Neural progenitor cell (in vitro differentiated cells): ENCODE data around the gene SESN2. TPM values are rescaled to one million over a fixed set of nuclear protein-coding genes. Genes with fewer than 3 reads are reported as not detected.
A peak's percentile ranks its signal among the peaks of the same experiment; 100 is the strongest.

Experiments used
- DNase-seq: peaks from one replicate; pipeline ENCODE4 v3.0.0-alpha.2; 2016; ENCODE audit warnings: low spot score
- H2AFZ ChIP-seq: fragments of 200-600 bp; sonication (generic); replicated peaks from 2 replicates; pipeline ENCODE4 v1.6.1; 2016; ENCODE audit warnings: antibody characterized with exemption
- H3F3A ChIP-seq: fragments of 200-600 bp; sonication (generic); 2 replicates; pipeline ENCODE4 v1.6.1; 2016; ENCODE audit warnings: antibody characterized with exemption, low read depth
- H3K27ac ChIP-seq: fragments of 200-600 bp; sonication (generic); 2 replicates; pipeline ENCODE4 v1.5.1; 2016; ENCODE audit warnings: mild to moderate bottlenecking
- H3K27me3 ChIP-seq: fragments of 200-600 bp; sonication (generic); 2 replicates; pipeline ENCODE4 v1.6.1; 2016; ENCODE audit warnings: mild to moderate bottlenecking, moderate library complexity
- H3K36me3 ChIP-seq: fragments of 200-600 bp; sonication (generic); 2 replicates; pipeline ENCODE4 v1.5.1; 2016
- H3K4me1 ChIP-seq: fragments of 200-600 bp; sonication (generic); 2 replicates; pipeline ENCODE4 v1.6.1; 2016; ENCODE audit warnings: mixed run types
- H3K4me2 ChIP-seq: fragments of 200-600 bp; sonication (generic); 2 replicates; pipeline ENCODE4 v1.6.1; 2016
- H3K4me3 ChIP-seq: fragments of 200-600 bp; sonication (generic); 2 replicates; pipeline ENCODE4 v1.5.1; 2016
- H3K79me2 ChIP-seq: fragments of 200-600 bp; sonication (generic); 2 replicates; pipeline ENCODE4 v1.6.1; 2016; ENCODE audit warnings: low read depth
- H3K9ac ChIP-seq: fragments of 200-600 bp; sonication (generic); 2 replicates; pipeline ENCODE4 v1.6.1; 2016
- H3K9me3 ChIP-seq: fragments of 200-600 bp; sonication (generic); 2 replicates; pipeline ENCODE4 v1.5.1; 2016; ENCODE audit warnings: low read depth
- H4K20me1 ChIP-seq: fragments of 200-600 bp; sonication (generic); 2 replicates; pipeline ENCODE4 v1.6.1; 2016; ENCODE audit warnings: low read depth
- H3K27ac Mint-ChIP-seq: 3 replicates; pipeline ENCODE4 v1.8.0; 2021; ENCODE audit warnings: mixed read lengths
- H3K27me3 Mint-ChIP-seq: 2 replicates; pipeline ENCODE4 v1.8.0; 2022; ENCODE audit warnings: low read depth, mild to moderate bottlenecking, inconsistent platforms, moderate library complexity, mixed read lengths; ENCODE audit not compliant: insufficient read depth
- H3K36me3 Mint-ChIP-seq: 3 replicates; pipeline ENCODE4 v1.8.0; 2021; ENCODE audit warnings: mixed read lengths
- H3K4me1 Mint-ChIP-seq: 3 replicates; pipeline ENCODE4 v1.8.0; 2021; ENCODE audit warnings: mixed read lengths
- H3K4me3 Mint-ChIP-seq: 3 replicates; pipeline ENCODE4 v1.8.0; 2021; ENCODE audit warnings: mild to moderate bottlenecking, moderate library complexity, mixed read lengths
- H3K9me3 Mint-ChIP-seq: 3 replicates; pipeline ENCODE4 v1.8.0; 2020; ENCODE audit warnings: mixed read lengths
- CTCF ChIP-seq: fragments of 200-600 bp; sonication (generic); IDR thresholded peaks from 2 replicates; pipeline ENCODE4 v1.5.1; 2017; ENCODE audit warnings: antibody characterized with exemption, mild to moderate bottlenecking
- EZH2 ChIP-seq: fragments of 200-600 bp; sonication (generic); IDR thresholded peaks from 2 replicates; pipeline ENCODE4 v1.6.1; 2017; ENCODE audit warnings: antibody characterized with exemption, mild to moderate bottlenecking, moderate library complexity
- EZH2phosphoT487 ChIP-seq: fragments of 200-600 bp; sonication (generic); IDR thresholded peaks from 2 replicates; pipeline ENCODE4 v1.6.1; 2017; ENCODE audit warnings: antibody characterized with exemption
- total RNA-seq: library from RNA; depleted of rRNA; stranded (reverse); fragments of >200 nt; gene quantifications from 2 replicates; pipeline ENCODE4 v1.2.3, GENCODE V29; 2015; ENCODE audit warnings: low replicate concordance

Gene SESN2
- total RNA-seq, 1 donor from 2014 or later, result 7.6 TPM

DNA sequence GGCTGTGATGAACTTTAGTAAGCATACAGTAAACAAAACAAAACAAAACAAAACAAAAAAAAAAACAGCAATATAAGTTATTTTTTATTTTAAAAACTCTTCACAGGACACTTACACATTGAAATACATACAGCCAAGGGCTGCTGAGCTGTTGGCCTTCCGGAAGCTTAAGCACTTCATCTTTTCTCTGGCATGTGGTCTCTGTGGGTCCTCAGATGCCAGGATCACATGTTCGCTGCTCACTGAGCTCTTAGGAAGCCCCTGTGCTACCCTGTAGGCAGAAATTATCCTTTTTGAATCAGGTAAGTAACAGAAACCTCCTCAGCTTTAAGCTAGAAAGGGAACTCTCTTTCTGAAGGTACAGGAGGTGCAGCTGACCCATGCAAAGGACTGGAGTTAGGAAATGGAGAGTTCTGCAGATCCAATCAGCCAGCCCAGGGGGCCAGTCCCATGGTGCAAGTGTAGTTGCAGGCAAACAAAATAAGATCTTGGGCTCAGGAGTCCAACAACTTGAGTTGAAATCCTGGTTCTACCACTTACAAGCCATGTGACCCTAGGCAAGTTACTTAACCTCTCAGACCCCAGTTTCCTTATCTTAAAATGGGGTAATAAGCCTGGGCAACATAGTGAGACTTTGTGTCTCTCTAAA is 47.1 kb downstream of the SESN2 start:
- Histone ChIP-seq H3K9ac (no peak overlapping the region), H3K4me2 (no peak overlapping the region), H4K20me1 (no peaks in the 10 kb centered on the region), H3K27me3 (no peaks in the 10 kb centered on the region), H3K4me1 (no peaks in the 10 kb centered on the region), H3K4me3 (no peak overlapping the region), H3K9me3 (no peaks in the 10 kb centered on the region), H3K79me2 (no peaks in the 10 kb centered on the region), H3K36me3 (no peaks in the 10 kb centered on the region), H2AFZ (peak overlapping the region; percentile 89), H3K27ac (no peak overlapping the region), H3F3A (no peaks in the 10 kb centered on the region)
- Mint-ChIP-seq H3K4me1 (no peaks in the 10 kb centered on the region), H3K27me3 (peaks cover 2% of the 10 kb centered on the region), H3K36me3 (no peaks in the 10 kb centered on the region), H3K9me3 (no peaks in the 10 kb centered on the region), H3K4me3 (no peak overlapping the region), H3K27ac (no peak overlapping the region)
- no peak for DNase-seq
- TF ChIP-seq EZH2 (no peak), CTCF (no peak), EZH2phosphoT487 (no peak)

GRCh38 chr1:28308750-28309149 is 49.4 kb downstream of the SESN2 start:
- no peaks in the 10 kb centered on the region for H3K9me3 ChIP-seq
- H3K27me3 ChIP-seq, result no peaks in the 10 kb centered on the region
- H3K36me3 Mint-ChIP-seq, result no peaks in the 10 kb centered on the region
- no peak overlapping the region for H3K4me2 ChIP-seq
- no peak for TF ChIP-seq EZH2
- no peak for TF ChIP-seq EZH2phosphoT487
- TF ChIP-seq CTCF, result no peak
- H4K20me1 ChIP-seq, result no peaks in the 10 kb centered on the region
- no peaks in the 10 kb centered on the region for H3K4me1 Mint-ChIP-seq
- DNase-seq, result no peak
- no peaks in the 10 kb centered on the region for H3F3A ChIP-seq
- no peak overlapping the region for H2AFZ ChIP-seq
- H3K9ac ChIP-seq, result no peak overlapping the region
- H3K79me2 ChIP-seq, result no peaks in the 10 kb centered on the region
- no peak overlapping the region for H3K4me3 ChIP-seq
- no peaks in the 10 kb centered on the region for H3K9me3 Mint-ChIP-seq
- H3K36me3 ChIP-seq, result no peaks in the 10 kb centered on the region
- no peak overlapping the region for H3K27ac Mint-ChIP-seq
- H3K27me3 Mint-ChIP-seq, result peaks cover 2% of the 10 kb centered on the region
- no peaks in the 10 kb centered on the region for H3K4me1 ChIP-seq
- no peak overlapping the region for H3K27ac ChIP-seq
- no peak overlapping the region for H3K4me3 Mint-ChIP-seq

GRCh38 chr1:28309702-28310101 is 50.4 kb downstream of the SESN2 start:
- Mint-ChIP-seq H3K4me3 (no peak overlapping the region), H3K27me3 (peaks cover 2% of the 10 kb centered on the region), H3K4me1 (no peaks in the 10 kb centered on the region), H3K9me3 (no peaks in the 10 kb centered on the region), H3K27ac (no peak overlapping the region), H3K36me3 (no peaks in the 10 kb centered on the region)
- Histone ChIP-seq H3K36me3 (no peaks in the 10 kb centered on the region), H3K4me3 (no peak overlapping the region), H2AFZ (no peak overlapping the region), H3K9me3 (no peaks in the 10 kb centered on the region), H3K4me1 (no peaks in the 10 kb centered on the region), H3K4me2 (no peak overlapping the region), H3F3A (no peaks in the 10 kb centered on the region), H3K27me3 (no peaks in the 10 kb centered on the region), H3K79me2 (no peaks in the 10 kb centered on the region), H3K9ac (no peak overlapping the region), H3K27ac (no peak overlapping the region), H4K20me1 (no peaks in the 10 kb centered on the region)
- no peak for TF ChIP-seq EZH2phosphoT487
- TF ChIP-seq EZH2, result no peak
- TF ChIP-seq CTCF, result no peak
- no peak for DNase-seq
